Measurements from ENCODE around the gene LHX1.

LHX1 gene

GRCh38 chr17:36939802-36940312, 2.6 kb downstream of the LHX1 start:
- no peak for DNase-seq

GRCh38 chr17:36940313-36941264, 3.3 kb downstream of the LHX1 start:
- no peak for DNase-seq

- no peak for DNase-seq
These were observed 4.2 kb downstream of the LHX1 start for GRCh38 chr17:36941265-36942010.

GRCh38 chr17:36942019-36942599, 4.8 kb downstream of the LHX1 start:
- no peak for DNase-seq

- no peak for DNase-seq
These were observed 5.4 kb downstream of the LHX1 start for GRCh38 chr17:36942631-36943125.

- DNase-seq, result no peak
These were observed 6.2 kb downstream of the LHX1 start for GRCh38 chr17:36943250-36944191.

- DNase-seq, result no peak
These were observed 7.3 kb downstream of the LHX1 start for GRCh38 chr17:36944553-36944952.

- DNase-seq, result no peak
These were observed 7.9 kb downstream of the LHX1 start for GRCh38 chr17:36945140-36945539.

GRCh38 chr17:36945959-36946725, 8.9 kb downstream of the LHX1 start:
- DNase-seq, result no peak

GRCh38 chr17:36946726-36947091, 9.4 kb downstream of the LHX1 start:
- no peak for DNase-seq

GRCh38 chr17:36947922-36948716, 10.8 kb downstream of the LHX1 start:
- no peak for DNase-seq

GRCh38 chr17:36948717-36949460, 11.6 kb downstream of the LHX1 start, which contains the start of gene AATF:
Gene AATF, plus strand, starts transcription at chr17:36948954. Its CDS starts 172 bp downstream, at chr17:36949126.
- peak; percentile 61 for DNase-seq

- no peak for DNase-seq
These were observed 12.2 kb downstream of the LHX1 start for GRCh38 chr17:36949461-36949927.

GRCh38 chr17:36950027-36950426, 12.8 kb downstream of the LHX1 start:
- DNase-seq, result no peak

- DNase-seq, result no peak
These were observed 14.0 kb downstream of the LHX1 start for GRCh38 chr17:36951084-36951789.

- no peak for DNase-seq
These were observed 34.2 kb downstream of the LHX1 start for GRCh38 chr17:36971508-36971907.

GRCh38 chr17:36972186-36972700, 35.0 kb downstream of the LHX1 start:
- DNase-seq, result no peak

GRCh38 chr17:36972905-36973304, 35.6 kb downstream of the LHX1 start:
- no peak for DNase-seq
